GM18870 (cell line): ENCODE measurements around the gene FAM98C.
"Not testable (repeated sequence)": the region's sequence is repeated elsewhere in the genome, so short reads cannot be mapped to it uniquely, and the experiment has no call there.

ENCODE experiments used
- ATAC-seq: cut with Tn5 transposase; IDR thresholded peaks from one replicate; pipeline ENCODE4 v1.9.1; 2021; ENCODE audit warnings: moderate library complexity; ENCODE audit not compliant: unreplicated experiment

Gene FAM98C

GRCh38 chr19:38402967-38403674 is at the start of gene FAM98C:
FAM98C (plus strand) TSS chr19:38403093; CDS start chr19:38403154, 61 bp downstream.
- peak; percentile 75 for ATAC-seq

- no peak for ATAC-seq
These were observed 46.9 kb upstream of the FAM98C start for GRCh38 chr19:38355728-38356725.

DNA sequence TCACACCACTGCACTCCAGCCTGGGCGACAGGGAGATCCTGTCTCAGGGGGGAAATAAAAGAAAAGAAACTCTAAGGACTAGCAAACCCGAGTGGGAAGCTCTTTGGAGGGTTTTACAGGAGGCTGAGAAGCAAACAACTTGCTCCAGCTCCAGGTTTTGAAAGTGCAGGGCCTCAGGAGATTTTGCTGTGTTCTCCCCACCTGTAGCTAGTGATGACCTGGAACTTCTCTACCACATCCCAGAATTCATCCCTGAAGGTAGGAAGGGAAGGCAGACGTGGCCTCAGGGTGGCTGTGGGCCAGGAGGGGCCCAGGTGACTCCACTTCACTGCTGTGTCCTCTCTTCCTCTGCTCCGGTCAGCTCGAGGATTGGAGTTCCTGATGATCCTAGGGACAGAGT is 44.8 kb upstream of the FAM98C start:
- no peak for ATAC-seq

DNA sequence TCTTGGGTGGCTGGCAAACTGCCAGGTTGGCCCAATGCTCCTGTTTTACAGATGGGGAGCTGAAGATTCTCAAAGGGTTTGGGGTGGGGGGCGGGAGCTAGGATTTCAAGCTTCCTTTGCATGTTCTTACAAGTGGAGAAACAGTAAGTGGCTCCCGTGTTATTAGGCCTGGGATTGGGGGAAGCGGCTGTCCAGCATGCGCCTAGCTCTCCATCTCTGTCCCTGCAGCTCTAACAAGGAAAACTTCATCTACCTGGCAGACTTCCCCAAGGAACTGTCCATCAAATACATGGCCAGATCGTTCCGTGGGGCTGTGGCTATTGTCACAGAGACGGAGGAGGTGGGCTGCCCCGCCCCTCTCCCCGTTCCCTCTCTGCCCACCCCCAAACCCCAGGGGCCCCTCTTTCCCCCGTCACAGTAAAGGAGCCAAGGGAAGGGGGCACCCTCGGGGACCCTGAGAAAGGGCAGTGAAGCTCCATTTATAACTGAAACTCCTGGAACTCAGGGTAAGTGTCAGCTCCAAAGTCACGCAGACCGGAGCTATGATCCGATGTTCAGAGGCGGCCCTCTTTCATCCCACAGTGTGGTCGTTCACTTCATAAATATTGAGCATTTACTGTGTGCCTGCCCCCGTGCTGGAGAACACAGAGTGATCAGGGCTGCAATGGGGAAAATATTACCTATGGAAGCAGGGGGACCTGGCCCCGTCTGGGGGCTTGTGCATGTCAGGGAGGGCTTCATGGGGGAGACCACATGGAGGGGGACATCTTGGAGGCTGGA is 43.5 kb upstream of the FAM98C start:
- ATAC-seq = no peak

DNA sequence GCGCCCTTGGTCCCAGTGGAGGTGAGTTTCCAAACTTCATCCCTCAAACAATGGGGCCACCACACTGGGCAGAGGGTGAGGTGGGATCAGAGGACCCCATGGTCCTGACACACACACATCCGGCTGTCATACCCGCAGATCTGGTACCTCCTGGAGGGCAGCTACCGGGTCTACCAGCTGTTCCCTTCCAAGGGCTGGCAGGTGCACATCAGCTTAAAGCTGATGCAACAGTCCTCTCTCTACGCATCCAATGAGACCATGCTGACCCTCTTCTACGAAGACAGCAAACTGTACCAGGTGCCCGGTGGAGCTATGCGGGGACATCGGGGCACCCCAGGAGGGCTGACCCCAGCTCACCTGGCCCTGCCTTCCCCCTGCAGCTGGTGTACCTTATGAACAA is 42.5 kb upstream of the FAM98C start:
- no peak for ATAC-seq

GRCh38 chr19:38360839-38361631 is 41.9 kb upstream of the FAM98C start:
- no peak for ATAC-seq

DNA sequence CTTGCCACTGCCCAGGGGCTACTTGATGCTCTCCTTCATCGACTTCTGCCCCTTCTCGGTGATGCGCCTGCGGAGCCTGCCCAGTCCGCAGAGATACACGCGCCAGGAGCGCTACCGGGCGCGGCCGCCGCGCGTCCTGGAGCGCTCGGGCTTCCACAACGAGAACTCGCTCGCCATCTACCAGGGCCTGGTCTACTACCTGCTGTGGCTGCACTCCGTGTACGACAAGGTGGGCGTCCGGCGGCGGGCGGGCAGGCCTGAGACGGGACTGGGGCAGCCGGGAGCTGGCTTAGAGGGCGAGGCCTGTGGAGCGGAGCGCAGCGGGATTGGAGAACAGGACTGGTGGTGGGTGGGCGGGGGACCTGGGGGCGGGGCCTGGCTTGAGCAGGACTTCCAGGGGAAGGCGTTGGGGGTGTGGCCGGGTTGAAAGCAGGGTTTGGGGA is 41.2 kb upstream of the FAM98C start:
- ATAC-seq = no peak

- no peak for ATAC-seq
These were observed 40.6 kb upstream of the FAM98C start for GRCh38 chr19:38362076-38362945.

GRCh38 chr19:38362946-38363688 is 39.8 kb upstream of the FAM98C start:
- not testable (repeated sequence) for ATAC-seq

DNA sequence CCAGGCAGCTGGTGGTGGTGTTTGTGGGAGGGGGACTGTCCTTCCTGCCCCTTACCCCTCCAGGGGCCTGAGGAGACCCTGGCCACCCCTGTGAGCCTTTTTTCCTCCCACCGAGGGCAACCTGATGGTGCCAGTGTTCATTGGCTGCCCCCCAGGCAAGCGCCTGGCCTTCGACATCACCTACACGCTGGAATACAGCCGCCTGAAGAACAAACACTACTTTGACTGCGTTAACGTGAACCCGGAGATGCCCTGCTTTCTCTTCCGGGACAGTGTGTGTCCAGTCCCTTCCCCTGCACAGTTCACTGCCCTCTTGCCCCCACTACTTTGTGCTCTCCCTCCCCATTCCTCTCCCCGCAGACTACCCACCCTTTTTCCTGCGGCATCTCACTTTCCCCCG is 35.9 kb upstream of the FAM98C start:
- ATAC-seq = no peak

- no peak for ATAC-seq
These were observed 33.3 kb upstream of the FAM98C start for GRCh38 chr19:38369584-38369983.

DNA sequence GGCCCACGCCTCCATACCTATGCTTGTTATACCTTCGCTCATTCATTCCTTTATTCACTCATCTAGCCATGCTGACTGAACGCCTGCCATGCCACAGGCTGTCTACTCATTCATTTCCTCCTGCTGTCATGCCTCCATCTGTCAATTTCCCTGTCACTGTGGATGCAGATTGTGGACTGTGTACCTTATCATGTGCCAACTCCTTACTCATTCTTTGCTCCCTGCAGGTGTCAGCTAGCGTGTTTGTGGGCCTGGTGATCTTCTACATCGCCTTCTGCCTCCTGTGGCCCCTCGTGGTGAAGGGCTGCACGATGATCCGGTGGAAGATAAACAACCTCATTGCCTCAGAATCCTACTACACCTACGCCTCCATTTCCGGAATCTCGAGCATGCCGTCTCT is 32.6 kb upstream of the FAM98C start:
- no peak for ATAC-seq

- ATAC-seq = no peak
These were observed 31.8 kb upstream of the FAM98C start for GRCh38 chr19:38371081-38371480.

DNA sequence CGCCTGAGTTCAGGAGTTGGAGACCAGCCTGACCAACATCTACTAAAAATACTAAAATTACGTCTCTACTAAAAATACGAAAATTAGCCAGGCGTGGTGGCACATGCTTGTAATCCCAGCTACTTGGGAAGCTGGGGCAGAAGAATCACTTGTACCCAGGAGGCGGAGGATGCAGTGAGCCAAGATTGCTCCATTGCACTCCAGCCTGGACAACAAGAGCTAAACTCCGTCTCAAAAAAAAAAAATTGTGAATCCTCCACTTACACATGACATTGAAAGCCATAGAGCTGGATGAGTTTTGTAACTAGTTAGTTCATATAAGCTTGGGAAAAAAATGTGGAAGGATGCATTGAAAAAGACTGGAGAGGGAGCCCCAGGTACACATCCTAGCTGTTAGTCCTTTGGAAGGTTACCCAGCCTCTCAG is 29.0 kb upstream of the FAM98C start:
- ATAC-seq = no peak

DNA sequence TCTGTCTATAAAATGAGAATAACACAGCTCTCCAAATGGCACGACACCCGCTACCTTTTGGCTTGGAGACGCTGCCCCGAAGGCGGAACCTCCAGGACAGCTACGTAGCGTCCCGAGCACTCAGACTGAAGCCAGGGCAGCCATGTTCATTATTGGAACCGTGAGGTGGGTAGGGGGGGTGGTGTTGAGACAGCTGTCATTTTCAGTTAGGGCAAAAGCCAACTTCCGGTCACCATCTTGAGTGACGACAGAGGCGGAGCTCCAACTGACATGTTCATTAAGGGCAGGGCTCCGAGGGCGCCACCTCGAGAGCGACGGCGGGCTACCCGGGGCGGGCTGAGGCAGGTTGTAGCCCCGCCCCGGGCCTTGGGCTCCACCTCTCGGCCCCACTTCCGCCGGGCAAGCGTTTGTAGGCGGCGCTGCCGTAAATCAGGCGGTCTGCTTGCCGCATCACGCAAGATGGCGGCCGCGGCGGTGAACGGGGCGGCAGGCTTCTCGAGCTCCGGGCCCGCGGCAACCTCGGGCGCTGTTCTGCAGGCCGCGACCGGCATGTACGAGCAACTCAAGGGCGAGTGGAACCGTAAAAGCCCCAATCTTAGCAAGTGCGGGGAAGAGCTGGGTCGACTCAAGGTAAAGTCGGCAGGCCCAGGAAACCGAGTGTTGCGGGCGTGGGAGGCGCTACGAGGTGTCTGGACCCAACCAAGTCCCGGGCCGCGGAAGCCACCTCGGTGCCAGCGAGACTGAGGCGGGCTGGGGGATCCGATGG is 28.4 kb upstream of the FAM98C start, which contains the start of gene PSMD8:
Gene PSMD8, plus strand, starts transcription at position 240 of the 766 bp plus-strand sequence. Its CDS starts 31 bp downstream, at position 271.
- ATAC-seq = peak; percentile 92

- no peak for ATAC-seq
These were observed 27.8 kb upstream of the FAM98C start for GRCh38 chr19:38375098-38375493.

DNA sequence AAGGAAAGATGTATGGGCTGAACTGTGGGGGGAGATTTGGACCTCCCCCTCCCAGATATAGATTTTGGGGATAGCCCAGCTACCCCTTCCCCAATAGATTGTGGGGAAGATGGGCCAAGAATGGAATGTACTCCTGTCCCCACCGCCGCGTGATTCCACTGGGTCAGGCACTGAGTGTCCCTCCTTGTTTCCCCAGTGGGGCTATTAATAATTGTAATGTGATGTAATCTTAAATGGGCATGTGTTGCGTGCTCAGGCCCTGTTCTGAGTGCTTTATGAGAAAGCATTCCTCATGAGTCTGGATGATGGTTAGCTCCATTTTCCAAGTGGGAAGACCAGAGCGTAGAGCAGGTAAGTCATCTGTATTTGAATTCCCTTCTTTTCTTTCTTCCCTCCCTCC is 27.1 kb upstream of the FAM98C start:
- ATAC-seq = no peak

GRCh38 chr19:38376576-38376975 is 26.3 kb upstream of the FAM98C start:
- ATAC-seq = no peak
